Psoas muscle (tissue), 8 donors: Measurements from ENCODE around the gene SYNPR. TPM values are rescaled to one million over a fixed set of nuclear protein-coding genes. Genes with fewer than 3 reads are reported as not detected.

Experiments
- ATAC-seq, 4 donors: fragments of 200-7000 bp; cut with Tn5 transposase; one replicate each; pipeline ENCODE4 v1.9.1; 2020; ENCODE audit warnings: moderate library complexity in 3 of 4, mild to moderate bottlenecking in 2 of 4
- DNase-seq, 2 donors: peaks; one replicate each; pipeline ENCODE4 v3.0.0-alpha.2; 2020
- H3K27ac ChIP-seq: fragments of 200-600 bp; one replicate; pipeline ENCODE4 v1.8.0; 2022
- H3K27me3 ChIP-seq, 3 donors: fragments of 200-600 bp in 1 of 3; one replicate each; pipeline versions ENCODE4 v1.6.1 to v1.8.0; 2013 to 2022; ENCODE audit warnings: low read length in 2 of 3, mild to moderate bottlenecking in 2 of 3, moderate library complexity in 1 of 3; ENCODE audit not compliant: insufficient read depth in 3 of 3
- H3K36me3 ChIP-seq, 2 donors: fragments of 200-600 bp in 1 of 2; one replicate each; pipeline versions ENCODE4 v1.6.1 to v1.8.0; 2013 to 2022; ENCODE audit warnings: low read depth in 1 of 2, mild to moderate bottlenecking in 1 of 2, moderate library complexity in 1 of 2; ENCODE audit not compliant: insufficient read depth in 1 of 2
- H3K4me1 ChIP-seq: fragments of 200-600 bp; one replicate; pipeline ENCODE4 v1.8.0; 2022
- H3K4me3 ChIP-seq: fragments of 200-600 bp; one replicate; pipeline ENCODE4 v1.8.0; 2022; ENCODE audit warnings: mild to moderate bottlenecking
- H3K9me3 ChIP-seq: fragments of 200-600 bp; one replicate; pipeline ENCODE4 v1.8.0; 2022
- CTCF ChIP-seq: fragments of 200-600 bp; IDR thresholded peaks from one replicate; pipeline ENCODE4 v1.8.0; 2022; ENCODE audit warnings: antibody characterized with exemption
- WGBS, 3 donors: extraction: QIAGEN DNeasy Blood & Tissue Kit; methylation state at CpG; one replicate each; pipeline versions ENCODE4 v1.1.6 to v1.1.7; 2013; 5-methylcytosine and 5-hydroxymethylcytosine counted together
- intact Hi-C, 2 donors: fragments of 100-400 bp; cut with DNase I; formaldehyde crosslinking; loops; one replicate each; pipeline versions ENCODE4 v1.11.0 to v1.14.2; 2022
- polyA plus RNA-seq, 3 donors: library from polyadenylated mRNA; stranded (reverse); fragments of 200-250 nt; gene quantifications; one replicate each; pipeline ENCODE4 v1.2.3, GENCODE V29; 2013
- total RNA-seq, 4 donors: library from RNA; stranded (reverse); fragmentation: NEBNext Ultra II Directional in 2 of 4; extraction: Animal tissue kit (Norgen Biotek cat#: 25700) in 2 of 4; gene quantifications; one replicate each; pipeline versions ENCODE4 v1.2.1 to v1.2.4, GENCODE V29; 2021 to 2023
- donor health status: healthy with polysubstance abuse.
- donor health status: DM: no; HTN: no; CAD: no; lungs with moderate emphysema.
- donor health status: Bipolar disorder and iron deficiency.
- donor health status: healthy.
- donor health status: DM: yes; HTN: yes; CAD: no.
- donor health status: DM: no; HTN: no; CAD: no.
- donor health status: DM: no; HTN: no; CAD: no.
- donor health status: DM: yes; HTN: yes; CAD: no.

SYNPR gene
- total and polyA plus RNA-seq, 7 donors, result 0.03 TPM; not detected in 6

DNA sequence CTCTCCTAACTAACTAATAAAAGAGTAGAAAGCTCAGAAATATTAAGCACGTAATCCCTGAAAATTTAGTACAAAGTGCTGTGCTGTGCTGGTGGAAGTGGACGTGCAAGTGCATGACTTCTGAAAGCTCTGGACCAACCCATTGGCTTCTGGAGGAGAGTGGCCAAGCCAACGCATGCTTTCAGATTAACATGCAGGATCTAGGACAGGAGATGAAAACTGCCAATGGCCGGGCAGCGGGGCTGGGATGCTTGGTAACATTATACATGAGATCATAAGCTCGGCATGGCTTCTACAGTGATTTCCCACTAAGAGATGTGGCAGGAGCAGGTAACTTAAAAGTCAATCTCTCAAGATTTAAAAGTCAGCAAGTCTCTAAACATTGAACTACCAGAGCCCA lies 203.5 kb downstream of the SYNPR start:
- Histone ChIP-seq H3K4me3 (no peak overlapping the region), H3K4me1 (no peaks in the 10 kb centered on the region), H3K9me3 (no peaks in the 10 kb centered on the region), H3K27me3 (no peaks in the 10 kb centered on the region), H3K27ac (no peak overlapping the region), H3K36me3 (no peaks in the 10 kb centered on the region)
- no peak for ATAC-seq
- intact Hi-C loops, result no loop called here
- no peak for DNase-seq
- no peak for TF ChIP-seq CTCF
- WGBS, 3 donors, result 30 to 51% (median 35%) methylated on average over 6 of the region's 6 CpGs

DNA sequence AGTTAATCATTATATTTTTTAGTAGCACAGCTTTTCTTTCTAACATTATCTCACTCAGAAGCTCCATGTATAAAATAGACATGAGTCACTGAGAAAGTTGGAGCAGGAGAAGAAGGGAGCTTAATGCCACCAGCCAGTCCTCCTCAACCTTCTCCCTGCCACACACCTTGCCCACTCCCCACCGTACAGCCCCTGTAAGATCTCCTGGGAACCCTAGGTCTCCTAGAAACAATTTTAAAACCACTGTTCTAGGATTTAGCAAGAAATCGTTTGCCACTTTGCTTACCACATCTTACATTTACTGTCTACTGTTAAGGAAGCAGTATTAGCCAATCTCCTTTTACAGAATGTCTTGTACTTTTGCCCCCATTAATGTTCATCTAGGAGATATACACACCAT lies 204.2 kb downstream of the SYNPR start:
- no peaks in the 10 kb centered on the region for H3K27me3 ChIP-seq
- H3K9me3 ChIP-seq, result no peaks in the 10 kb centered on the region
- DNase-seq, result no peak
- H3K27ac ChIP-seq, result no peak overlapping the region
- no peaks in the 10 kb centered on the region for H3K4me1 ChIP-seq
- no peak overlapping the region for H3K4me3 ChIP-seq
- intact Hi-C loops, result no loop called here
- TF ChIP-seq CTCF, result no peak
- H3K36me3 ChIP-seq, result no peaks in the 10 kb centered on the region
- 65 to 88% (median 78%) methylated on average over 2 of the region's 2 CpGs for WGBS, 3 donors
- no peak for ATAC-seq

DNA sequence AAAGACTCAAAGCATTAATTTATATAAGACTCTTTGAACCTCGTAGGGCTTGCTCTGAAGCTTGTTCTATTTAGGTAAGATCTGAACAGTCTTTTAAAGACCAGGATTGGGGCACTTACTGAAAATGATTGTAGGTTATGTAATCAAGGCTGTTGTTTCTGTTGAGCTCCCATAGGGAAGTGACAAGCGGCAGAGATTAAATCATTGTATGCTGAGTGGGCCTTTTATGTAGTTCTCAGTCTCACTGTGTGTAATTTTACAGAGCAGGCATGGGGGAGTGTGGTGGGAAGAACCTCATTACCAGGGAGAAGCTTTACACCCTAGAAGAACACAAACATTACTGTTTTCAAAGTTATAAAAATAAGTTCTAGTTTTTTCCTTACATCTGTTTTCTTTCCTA lies 214.4 kb downstream of the SYNPR start:
- Histone ChIP-seq H3K9me3 (no peaks in the 10 kb centered on the region), H3K36me3 (no peaks in the 10 kb centered on the region), H3K4me3 (no peak overlapping the region), H3K27me3 (no peaks in the 10 kb centered on the region), H3K27ac (no peak overlapping the region), H3K4me1 (no peaks in the 10 kb centered on the region)
- ATAC-seq (no peak), DNase-seq (no peak)
- 61 to 70% (median 65%) methylated on average over 2 of the region's 2 CpGs for WGBS, 3 donors
- TF ChIP-seq CTCF, result no peak
- intact Hi-C loops, result no loop called here

DNA sequence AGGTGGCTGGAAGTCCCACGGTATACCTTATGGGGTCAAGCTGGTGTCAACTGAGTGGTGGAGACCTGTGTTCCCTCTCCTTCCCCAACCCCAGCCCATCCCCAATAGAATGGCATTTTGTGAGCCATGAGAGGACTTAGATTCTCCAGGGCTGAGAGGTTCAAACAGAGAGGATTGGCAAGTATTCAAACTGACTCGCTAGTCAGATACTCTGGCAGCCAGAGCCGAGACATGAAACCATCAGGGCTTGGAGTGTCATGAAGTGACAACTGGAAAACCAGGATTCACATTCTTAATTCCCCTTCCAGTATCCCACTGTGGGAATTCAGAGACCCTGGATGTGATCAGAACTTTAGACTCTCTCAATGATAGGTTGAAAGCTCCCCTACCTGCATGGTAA lies 215.0 kb downstream of the SYNPR start:
- H3K9me3 ChIP-seq, result no peaks in the 10 kb centered on the region
- no peak overlapping the region for H3K4me3 ChIP-seq
- 49 to 52% (median 49%) methylated on average over 3 of the region's 3 CpGs for WGBS, 3 donors
- H3K27ac ChIP-seq, result no peak overlapping the region
- intact Hi-C loops, result no loop called here
- no peak for TF ChIP-seq CTCF
- no peaks in the 10 kb centered on the region for H3K36me3 ChIP-seq
- ATAC-seq, result no peak
- H3K4me1 ChIP-seq, result no peaks in the 10 kb centered on the region
- DNase-seq, result no peak
- no peaks in the 10 kb centered on the region for H3K27me3 ChIP-seq

GRCh38 chr3:63494646-63495045 lies 216.5 kb downstream of the SYNPR start:
- ATAC-seq, result no peak
- H3K4me1 ChIP-seq, result no peaks in the 10 kb centered on the region
- 97 to 100% (median 100%) methylated on average over 1 of the region's 1 CpG for WGBS, 3 donors
- no peaks in the 10 kb centered on the region for H3K27me3 ChIP-seq
- no peaks in the 10 kb centered on the region for H3K36me3 ChIP-seq
- no peak for DNase-seq
- no peak overlapping the region for H3K27ac ChIP-seq
- intact Hi-C loops, result no loop called here
- no peak for TF ChIP-seq CTCF
- H3K9me3 ChIP-seq, result no peaks in the 10 kb centered on the region
- no peak overlapping the region for H3K4me3 ChIP-seq
